IMR-90 (cell line): ENCODE data around the gene ATP11B. TPM values are rescaled to one million over a fixed set of nuclear protein-coding genes. Genes with fewer than 3 reads are reported as not detected.

ENCODE experiments used
- ATAC-seq: fragments of 200-7000 bp; cut with Tn5 transposase; 2 replicates; pipeline ENCODE4 v1.9.1; 2020; ENCODE audit warnings: low read depth, mild to moderate bottlenecking, moderate library complexity
- BruUV-seq: library from RNA; stranded (reverse); fragments of 400-500 nt; replicated peaks from 2 replicates; lab custom pipeline; 2021; lab: Mats Ljungman, UMichigan
- CTCF ChIA-PET: fragments of 300-600 bp; formaldehyde crosslinking; extraction: SDS; loops from one replicate; lab custom pipeline; 2021; ENCODE audit warnings: antibody characterized with exemption; lab: Yijun Ruan, JAX
- POLR2A ChIA-PET: fragments of 300-600 bp; sonication (Branson Sonifier 250); formaldehyde crosslinking; loops from one replicate; lab custom pipeline; 2022; ENCODE audit warnings: antibody characterized with exemption; ENCODE audit not compliant: unreplicated experiment; lab: Charles Lee
- DNase-seq: peaks from one replicate; pipeline ENCODE4 v3.0.0; 2013
- H2AFZ ChIP-seq: replicated peaks from 2 replicates; pipeline ENCODE3; 2013; ENCODE audit warnings: low read length, mild to moderate bottlenecking; ENCODE audit not compliant: poor library complexity
- H2AK5ac ChIP-seq: 2 replicates; pipeline ENCODE4 v1.6.1; 2013; ENCODE audit warnings: low read depth, low read length, inconsistent platforms
- H2AK9ac ChIP-seq: replicated peaks from 2 replicates; pipeline ENCODE3; 2013; ENCODE audit warnings: mild to moderate bottlenecking, low read depth, low read length, moderate library complexity; ENCODE audit not compliant: poor library complexity
- H2BK120ac ChIP-seq: 2 replicates; pipeline ENCODE4 v1.6.1; 2013; ENCODE audit warnings: low read depth, low read length, inconsistent platforms
- H2BK15ac ChIP-seq: 3 replicates; pipeline ENCODE4 v1.6.1; 2013; ENCODE audit warnings: low read depth, low read length, inconsistent platforms
- H2BK20ac ChIP-seq: 2 replicates; pipeline ENCODE4 v1.6.1; 2013; ENCODE audit warnings: low read depth, mild to moderate bottlenecking, inconsistent platforms, low read length, moderate library complexity
- H2BK5ac ChIP-seq: 2 replicates; pipeline ENCODE4 v1.6.1; 2013; ENCODE audit warnings: mild to moderate bottlenecking, low read depth, low read length, inconsistent platforms; ENCODE audit not compliant: poor library complexity, severe bottlenecking
- H3K14ac ChIP-seq: replicated peaks from 2 replicates; pipeline ENCODE4 v1.6.1; 2013; ENCODE audit warnings: low read depth, low read length, inconsistent platforms
- H3K18ac ChIP-seq: 2 replicates; pipeline ENCODE4 v1.6.1; 2013; ENCODE audit warnings: low read depth, low read length, control low read depth
- H3K23ac ChIP-seq: 2 replicates; pipeline ENCODE4 v1.6.1; 2013; ENCODE audit warnings: low read depth, low read length, inconsistent platforms
- H3K27ac ChIP-seq: 2 replicates; pipeline ENCODE4 v1.5.1; 2013; ENCODE audit warnings: mild to moderate bottlenecking, control low read depth, low read length; ENCODE audit not compliant: insufficient read depth
- H3K27me3 ChIP-seq: 2 replicates; pipeline ENCODE4 v1.6.1; 2013; ENCODE audit warnings: low read length; ENCODE audit not compliant: control insufficient read depth, insufficient read depth
- H3K36me3 ChIP-seq: 2 replicates; pipeline ENCODE4 v1.6.1; 2013; ENCODE audit warnings: low read length, mixed read lengths; ENCODE audit not compliant: control insufficient read depth, insufficient read depth
- H3K4ac ChIP-seq: 2 replicates; pipeline ENCODE4 v1.6.1; 2013; ENCODE audit warnings: low read depth, low read length, inconsistent platforms
- H3K4me1 ChIP-seq: 2 replicates; pipeline ENCODE4 v1.6.1; 2013; ENCODE audit warnings: low read length, mixed read lengths; ENCODE audit not compliant: control insufficient read depth, insufficient read depth
- H3K4me2 ChIP-seq: 2 replicates; pipeline ENCODE4 v1.6.1; 2013; ENCODE audit warnings: low read depth, mild to moderate bottlenecking, control low read depth, low read length, moderate library complexity
- H3K4me3 ChIP-seq: 2 replicates; pipeline ENCODE4 v1.5.1; 2013; ENCODE audit warnings: low read depth, mild to moderate bottlenecking, control low read depth, low read length, moderate library complexity; ENCODE audit not compliant: insufficient read depth
- H3K56ac ChIP-seq: 2 replicates; pipeline ENCODE4 v1.6.1; 2013; ENCODE audit warnings: low read length, inconsistent platforms; ENCODE audit not compliant: insufficient read depth; ENCODE audit errors: extremely low read depth
- H3K79me1 ChIP-seq, 2 experiments: 2 replicates each; pipeline ENCODE4 v1.6.1; 2013; ENCODE audit warnings: low read length in 2 of 2, inconsistent platforms in 1 of 2, low read depth in 1 of 2
- H3K9ac ChIP-seq: 2 replicates; pipeline ENCODE4 v1.6.1; 2013; ENCODE audit warnings: low read depth, low read length, control low read depth
- H3K9me1 ChIP-seq: 2 replicates; pipeline ENCODE4 v1.6.1; 2013; ENCODE audit warnings: low read length, inconsistent platforms; ENCODE audit not compliant: insufficient read depth
- H3K9me3 ChIP-seq: 2 replicates; pipeline ENCODE4 v1.6.1; 2013; ENCODE audit warnings: low read length; ENCODE audit not compliant: control insufficient read depth, insufficient read depth
- H4K20me1 ChIP-seq: 2 replicates; pipeline ENCODE4 v1.6.1; 2013; ENCODE audit warnings: low read length, inconsistent platforms; ENCODE audit not compliant: insufficient read depth
- H4K5ac ChIP-seq: 2 replicates; pipeline ENCODE4 v1.6.1; 2013; ENCODE audit warnings: mild to moderate bottlenecking, low read depth, low read length, control low read depth
- H4K8ac ChIP-seq, 2 experiments: 2 replicates each; pipeline ENCODE4 v1.6.1; 2013; ENCODE audit warnings: low read depth in 2 of 2, low read length in 2 of 2, control low read depth in 1 of 2, inconsistent platforms in 1 of 2
- H4K91ac ChIP-seq: 2 replicates; pipeline ENCODE4 v1.6.1; 2013; ENCODE audit warnings: low read depth, low read length, inconsistent platforms; ENCODE audit not compliant: insufficient read depth
- BHLHE40 ChIP-seq: fragments of 150-350 bp; IDR thresholded peaks from 2 replicates; pipeline ENCODE4 v1.6.1; 2016; ENCODE audit warnings: mild to moderate bottlenecking, low read depth, low read length
- MAFK ChIP-seq: IDR thresholded peaks from 2 replicates; pipeline ENCODE4 v1.6.1; 2012; ENCODE audit warnings: low read depth, low read length, improper control_type of control experiment
- RAD21 ChIP-seq: IDR thresholded peaks from 2 replicates; pipeline ENCODE4 v1.6.1; 2012; ENCODE audit warnings: low read length, improper control_type of control experiment
- RCOR1 ChIP-seq: IDR thresholded peaks from 2 replicates; pipeline ENCODE4 v1.6.1; 2012; ENCODE audit warnings: mild to moderate bottlenecking, low read length, improper control_type of control experiment; ENCODE audit not compliant: insufficient replicate concordance
- WGBS, 2 experiments: methylation state at CpG; one replicate each; pipeline versions ENCODE4 v1.1.5 to v1.1.7; 2013; ENCODE audit warnings: missing lambda C conversion rate in 2 of 2; ENCODE audit not compliant: insufficient read length in 1 of 2; ENCODE audit errors: extremely low coverage in 2 of 2; 5-methylcytosine and 5-hydroxymethylcytosine counted together
- dilution Hi-C: fragments of 300-500 bp; cut with HindIII; formaldehyde crosslinking; loops from one replicate; pipeline ENCODE4 v1.14.3; 2018; ENCODE audit warnings: low sequenced_read_pairs; ENCODE audit not compliant: unreplicated experiment
- in situ Hi-C: fragments of 300-500 bp; cut with MboI; formaldehyde crosslinking; loops from 3 replicates; pipeline ENCODE4 v1.14.3; 2019; ENCODE audit warnings: low sequenced_read_pairs, inconsistent platforms, mixed read lengths
- intact Hi-C: fragments of 100-400 bp; cut with micrococcal nuclease; formaldehyde crosslinking; loops from 2 replicates; pipeline ENCODE4 v1.10.0; 2022
- polyA plus RNA-seq, 3 experiments: library from polyadenylated mRNA; depleted of rRNA; stranded (reverse); fragments of >200 nt; gene quantifications; 2 replicates each; pipeline ENCODE4 v1.2.3, GENCODE V29; 2012; ENCODE audit warnings: low replicate concordance in 1 of 3
- total RNA-seq: library from RNA; depleted of rRNA; stranded (reverse); fragments of >200 nt; gene quantifications from 2 replicates; pipeline ENCODE4 v1.2.3, GENCODE V29; 2012

ATP11B gene
- total and polyA plus RNA-seq, 2 of the 4 experiments (the other 2 are of a cell fraction): 10.0 to 39.6 TPM

GRCh38 chr3:182809531-182809930 lies 16.2 kb downstream of the ATP11B start:
- H3K36me3 ChIP-seq: no peaks in the 10 kb centered on the region
- in situ Hi-C loops (no loop called here), dilution Hi-C loops (no loop called here), intact Hi-C loops (no loop called here)
- 86% methylated on average over 2 of the region's 3 CpGs; no CpG with 5 or more reads in 1 of the 2 experiments for WGBS, 2 experiments
- BruUV-seq: no TSS peak
- no peak overlapping the region for H3K4ac ChIP-seq
- no peak overlapping the region for H3K18ac ChIP-seq
- no peak overlapping the region for H3K9ac ChIP-seq
- H3K79me1 ChIP-seq: peaks cover 4 to 38% of the 10 kb centered on the region in 2 experiments; a peak in 3 of 4 replicates
- POLR2A ChIA-PET: no interaction called here
- H3K4me3 ChIP-seq: no peak overlapping the region
- no peak overlapping the region for H2AK9ac ChIP-seq
- no peak overlapping the region for H2BK5ac ChIP-seq
- CTCF ChIA-PET: interaction anchor here (1.0 kb wide), 1 partner anchor 14 kb away, joined by 3 read pairs; no protein-coding TSS in a partner anchor
- H4K20me1 ChIP-seq: peaks cover 22% of the 10 kb centered on the region; the same call in 1 of the 2 replicates
- no peak overlapping the region for H3K14ac ChIP-seq
- no peak overlapping the region for H2AFZ ChIP-seq
- H2BK20ac ChIP-seq: no peak overlapping the region
- no peak overlapping the region for H4K91ac ChIP-seq
- no peak overlapping the region for H4K8ac ChIP-seq
- peaks cover 3% of the 10 kb centered on the region; the same call in 1 of the 2 replicates for H3K9me1 ChIP-seq
- DNase-seq (no peak), ATAC-seq (no peak)
- no peak overlapping the region for H3K56ac ChIP-seq
- no peak overlapping the region for H3K23ac ChIP-seq
- H3K27ac ChIP-seq: no peak overlapping the region
- H3K4me1 ChIP-seq: peaks cover 1% of the 10 kb centered on the region; the same call in 1 of the 2 replicates
- H2BK120ac ChIP-seq: no peak overlapping the region
- H4K5ac ChIP-seq: no peak overlapping the region
- H2BK15ac ChIP-seq: no peak overlapping the region
- no peaks in the 10 kb centered on the region for H3K9me3 ChIP-seq
- no peaks in the 10 kb centered on the region for H3K27me3 ChIP-seq
- no peak overlapping the region for H2AK5ac ChIP-seq
- H3K4me2 ChIP-seq: no peak overlapping the region
- TF ChIP-seq RCOR1 (no peak), BHLHE40 (no peak), MAFK (no peak), RAD21 (no peak)
